NB4 (cell line): ENCODE results near the gene INSYN2A.

Source experiments
- DNase-seq: peaks from one replicate; pipeline ENCODE4 v3.0.0; 2010; ENCODE audit warnings: low read depth
- H3K4me3 ChIP-seq: one replicate; pipeline ENCODE4 v1.5.1; 2011; ENCODE audit warnings: mild to moderate bottlenecking, low read depth, low read length, moderate library complexity
- CTCF ChIP-seq: IDR thresholded peaks from one replicate; pipeline ENCODE4 v1.5.1; 2012; ENCODE audit warnings: low read depth, low read length
- MAX ChIP-seq: IDR thresholded peaks from 2 replicates; pipeline ENCODE4 v1.6.1; 2011; ENCODE audit warnings: low read depth, low read length
- MYC ChIP-seq: IDR thresholded peaks from 2 replicates; pipeline ENCODE4 v1.6.1; 2011; ENCODE audit warnings: low read depth, low read length
- POLR2A ChIP-seq: IDR thresholded peaks from 2 replicates; pipeline ENCODE4 v1.6.1; 2011; ENCODE audit warnings: mild to moderate bottlenecking; ENCODE audit not compliant: insufficient read length; ENCODE audit errors: extremely low read depth

The INSYN2A gene

GRCh38 chr10:127234306-127234800 lies 38.0 kb upstream of the INSYN2A start:
- H3K4me3 ChIP-seq = no peak overlapping the region
- DNase-seq = no peak
- TF ChIP-seq POLR2A (no peak), CTCF (no peak), MAX (no peak), MYC (no peak)

- no peak for TF ChIP-seq MYC
- TF ChIP-seq CTCF = no peak
- no peak for TF ChIP-seq MAX
- TF ChIP-seq POLR2A = no peak
- peak; percentile 6 for DNase-seq
- H3K4me3 ChIP-seq = no peak overlapping the region
Observed at GRCh38 chr10:127228195-127228787, 31.9 kb upstream of the INSYN2A start.

GRCh38 chr10:127227663-127228062 lies 31.3 kb upstream of the INSYN2A start:
- TF ChIP-seq MYC = no peak
- TF ChIP-seq POLR2A = no peak
- TF ChIP-seq CTCF = no peak
- TF ChIP-seq MAX = no peak
- DNase-seq = no peak
- H3K4me3 ChIP-seq = no peak overlapping the region

- no peak for DNase-seq
- TF ChIP-seq POLR2A = no peak
- no peak for TF ChIP-seq CTCF
- no peak for TF ChIP-seq MYC
- no peak for TF ChIP-seq MAX
- H3K4me3 ChIP-seq = no peak overlapping the region
Observed at GRCh38 chr10:127227027-127227426, 30.6 kb upstream of the INSYN2A start.

- no peak overlapping the region for H3K4me3 ChIP-seq
- TF ChIP-seq POLR2A (no peak), MAX (no peak), CTCF (no peak), MYC (no peak)
- DNase-seq = no peak
Observed at GRCh38 chr10:127221281-127221680, 24.9 kb upstream of the INSYN2A start.

- no peak for DNase-seq
- TF ChIP-seq MYC (no peak), POLR2A (no peak)
- H3K4me3 ChIP-seq = no peak overlapping the region
Observed at GRCh38 chr10:127218658-127219057, 22.3 kb upstream of the INSYN2A start.
